NCI-H1694 treated with DMSO at 0.1 percent for 48 hours (cell line): ENCODE data around the gene PROSER2.
"Not testable (repeated sequence)": the region's sequence is repeated elsewhere in the genome, so short reads cannot be mapped to it uniquely, and the experiment has no call there.

Source experiments
- DNase-seq: peaks from one replicate; lab custom pipeline; 2025; lab: John Stamatoyannopoulos, UW

PROSER2 gene

GRCh38 chr10:11886138-11886474 is 63.0 kb downstream of the PROSER2 start:
- DNase-seq = no peak

GRCh38 chr10:11886851-11887250 is 63.7 kb downstream of the PROSER2 start:
- DNase-seq = no peak

DNA sequence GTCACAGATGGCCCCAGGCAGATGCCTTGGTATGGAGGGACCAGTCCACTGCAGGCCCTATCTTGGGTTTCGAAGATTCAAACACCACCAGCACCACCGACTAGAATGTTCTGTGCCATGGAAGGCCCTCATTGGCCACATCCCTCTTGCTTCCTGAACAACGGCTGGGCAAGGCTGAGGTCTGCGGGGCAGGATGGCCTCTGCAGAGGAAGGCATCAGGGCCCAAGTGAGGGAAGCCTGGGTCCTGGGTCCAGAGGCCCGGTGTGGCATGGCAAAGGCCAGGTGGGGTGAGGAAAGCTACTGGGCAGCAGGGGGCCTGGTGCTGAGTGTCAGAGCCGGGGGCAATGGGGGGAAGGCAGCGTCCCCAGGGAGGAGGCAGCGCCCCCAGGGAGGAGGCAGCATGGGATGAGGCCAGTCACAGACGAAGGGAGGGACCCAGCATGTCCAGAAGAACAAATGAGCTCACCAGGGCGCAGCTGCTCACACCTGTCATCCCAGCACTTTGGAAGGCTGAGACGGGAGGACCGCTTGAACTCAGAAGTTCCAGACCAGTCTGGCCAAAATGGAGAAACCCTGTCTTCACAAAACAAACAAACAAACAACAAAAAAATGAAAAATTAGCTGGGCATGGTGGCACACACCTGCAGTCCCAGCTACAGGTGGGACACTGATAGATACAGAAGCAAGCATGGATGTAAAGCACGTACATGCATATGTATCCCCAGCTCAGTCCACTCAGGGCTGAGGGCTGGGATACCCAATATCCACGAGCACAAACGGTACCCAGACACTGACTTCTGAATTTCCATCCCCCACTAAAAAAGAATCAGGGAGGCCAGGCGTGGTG is 64.4 kb downstream of the PROSER2 start:
- no peak for DNase-seq

GRCh38 chr10:11889263-11889662 is 66.1 kb downstream of the PROSER2 start:
- DNase-seq = not testable (repeated sequence)

GRCh38 chr10:11891776-11892486 is 68.8 kb downstream of the PROSER2 start:
- DNase-seq = no peak

DNA sequence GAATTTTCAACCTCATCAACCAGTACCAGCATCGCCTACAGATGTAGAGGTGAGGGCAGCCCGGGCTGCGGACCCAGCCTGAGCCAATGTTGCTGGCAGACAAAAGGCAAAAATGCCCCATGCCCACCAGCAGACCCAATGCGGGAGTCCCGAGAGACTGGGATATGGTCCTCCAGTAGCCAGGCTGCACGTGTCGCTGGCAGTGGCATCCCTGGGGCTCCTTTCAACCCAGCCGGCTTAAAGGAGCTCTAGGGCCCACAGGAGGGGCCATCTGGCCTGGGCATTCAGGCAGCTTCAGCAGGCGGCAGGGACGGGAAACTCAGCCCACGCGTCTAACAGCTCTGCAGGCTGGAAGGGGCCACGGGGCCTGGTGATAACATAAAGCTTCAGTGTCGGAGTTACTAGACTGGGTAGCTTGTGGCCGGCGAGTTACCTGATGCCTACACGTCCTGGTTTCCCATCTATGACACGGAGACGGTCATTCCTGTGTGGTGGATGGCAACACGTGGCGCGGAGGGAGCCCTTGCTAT is 70.7 kb downstream of the PROSER2 start:
- no peak for DNase-seq

DNA sequence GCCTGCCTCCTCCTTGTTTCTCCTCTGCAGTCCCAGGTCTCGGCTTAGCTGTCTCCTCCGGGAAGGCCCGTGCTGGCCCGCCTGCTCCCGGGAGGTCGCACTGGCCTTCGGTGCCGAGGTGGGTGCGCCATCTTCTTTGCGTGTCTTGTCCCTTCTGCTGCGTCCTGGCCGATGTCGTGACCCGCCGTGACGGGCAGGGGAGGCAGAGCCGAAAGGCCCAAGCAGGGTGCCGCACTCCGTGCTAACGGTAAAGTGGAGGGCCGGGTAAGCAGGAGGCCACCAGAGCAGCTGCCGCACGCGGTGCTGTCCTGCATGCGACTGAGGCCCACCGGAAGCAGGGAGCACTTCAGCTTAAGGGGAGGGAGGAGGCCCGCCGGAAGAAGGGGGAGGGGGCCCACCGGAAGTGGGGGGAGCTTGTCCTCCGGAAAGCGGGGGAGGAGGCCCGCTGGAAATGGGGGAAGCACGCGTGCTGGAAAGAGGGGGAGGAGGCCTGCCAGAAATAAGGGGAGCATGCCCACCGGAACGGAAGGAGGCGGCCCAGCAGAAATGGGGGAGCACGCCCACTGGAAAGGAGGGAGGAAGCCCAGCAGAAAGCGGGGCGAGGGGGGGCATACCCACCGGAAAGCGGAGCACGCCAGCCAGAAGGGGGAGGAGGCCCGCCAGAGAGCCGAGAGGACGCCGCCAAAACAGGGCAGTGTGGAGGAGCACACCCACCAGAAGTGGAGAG is 71.4 kb downstream of the PROSER2 start:
- DNase-seq = no peak

- no peak for DNase-seq
Measured at GRCh38 chr10:11895108-11895466, 71.9 kb downstream of the PROSER2 start.

DNA sequence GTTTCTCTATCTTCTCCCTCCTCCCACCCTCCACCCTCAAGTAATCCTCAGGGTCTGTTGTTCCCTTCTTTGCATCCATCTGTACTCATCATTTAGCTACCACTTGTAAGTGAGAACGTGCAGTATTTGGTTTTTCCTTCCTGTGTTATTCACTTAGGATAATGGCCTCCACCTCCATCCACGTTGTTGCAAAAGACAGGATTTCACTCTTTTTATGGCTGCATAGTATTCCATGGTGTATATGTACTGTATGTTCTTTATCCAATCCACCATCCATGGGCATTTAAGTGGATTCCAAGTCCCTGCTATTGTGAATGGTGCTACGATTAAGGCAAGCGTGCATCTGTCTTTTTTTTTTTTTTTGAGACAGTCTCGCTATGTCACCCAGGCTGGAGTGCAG is 72.4 kb downstream of the PROSER2 start:
- no peak for DNase-seq

DNA sequence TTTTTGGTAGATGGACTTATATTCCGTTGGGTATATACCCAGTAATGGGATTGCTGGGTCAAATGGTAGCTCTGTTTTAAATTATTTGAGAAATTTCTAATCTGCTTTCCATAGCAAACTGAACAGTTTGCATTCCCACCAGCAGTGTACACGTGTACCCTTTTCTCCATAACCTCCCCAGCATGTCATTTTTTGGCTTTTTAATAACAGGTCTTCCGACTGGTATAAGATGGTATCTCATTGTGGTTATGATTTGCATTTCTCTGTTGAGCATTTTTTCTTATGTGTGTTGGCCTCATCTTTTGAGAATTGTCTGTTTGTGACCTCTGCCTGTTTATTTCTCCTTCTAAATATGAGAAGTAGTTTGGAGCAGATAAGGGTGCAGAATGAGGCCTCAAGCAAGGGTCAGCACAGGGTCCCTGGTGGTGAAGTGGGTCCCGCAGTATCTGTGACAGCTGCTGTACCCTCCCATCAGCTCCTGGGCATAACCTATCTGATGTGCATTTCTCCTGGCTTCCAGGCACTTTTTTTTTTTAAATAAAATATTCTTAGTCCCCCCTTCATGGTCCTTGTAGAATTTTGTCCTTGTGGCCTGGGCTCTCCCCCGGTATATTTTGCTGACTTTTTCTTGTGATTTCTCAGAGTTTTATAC is 73.5 kb downstream of the PROSER2 start:
- DNase-seq = no peak

GRCh38 chr10:11898033-11898371 is 74.8 kb downstream of the PROSER2 start:
- no peak for DNase-seq

- no peak for DNase-seq
Measured at GRCh38 chr10:11898372-11899066, 75.4 kb downstream of the PROSER2 start.

GRCh38 chr10:11899067-11899876 is 76.1 kb downstream of the PROSER2 start:
- DNase-seq = no peak

DNA sequence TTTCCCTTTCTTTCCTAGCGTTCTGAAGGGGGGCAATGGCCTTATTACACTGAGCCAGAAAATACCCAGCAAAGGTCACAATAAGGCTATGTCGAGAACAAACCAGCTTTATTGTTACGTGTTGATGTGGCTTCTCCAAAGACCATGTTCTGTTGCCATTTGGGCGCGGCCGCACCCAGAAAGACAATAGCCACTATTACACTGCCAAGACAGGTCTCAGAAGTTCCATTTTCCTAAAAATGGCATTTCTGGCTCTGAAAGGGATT is 77.8 kb downstream of the PROSER2 start:
- no peak for DNase-seq

- no peak for DNase-seq
Measured at GRCh38 chr10:11901454-11901832, 78.3 kb downstream of the PROSER2 start.

GRCh38 chr10:11901833-11902475 is 78.8 kb downstream of the PROSER2 start:
- DNase-seq = no peak

DNA sequence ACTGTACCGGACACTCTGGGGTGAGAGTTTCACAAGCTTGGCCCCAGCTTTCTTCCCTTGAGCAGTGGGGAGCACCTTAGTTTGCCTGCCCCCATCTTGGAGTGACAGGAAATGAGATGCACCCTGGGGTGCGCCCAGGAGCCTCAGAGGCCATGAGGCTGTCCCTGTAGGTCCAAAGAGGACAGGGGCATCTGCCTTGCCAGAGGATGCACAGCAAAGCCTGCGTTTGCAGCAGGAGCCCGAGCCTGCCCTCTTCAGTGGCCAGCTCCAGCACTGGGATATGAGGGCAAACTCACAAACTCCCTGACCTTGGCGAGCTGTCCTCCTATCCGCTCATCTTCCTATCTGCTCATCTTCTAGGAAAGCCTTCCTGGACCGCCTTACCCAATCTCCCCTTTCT is 79.5 kb downstream of the PROSER2 start:
- no peak for DNase-seq

- DNase-seq = no peak
Measured at GRCh38 chr10:11906714-11907113, 83.6 kb downstream of the PROSER2 start.

DNA sequence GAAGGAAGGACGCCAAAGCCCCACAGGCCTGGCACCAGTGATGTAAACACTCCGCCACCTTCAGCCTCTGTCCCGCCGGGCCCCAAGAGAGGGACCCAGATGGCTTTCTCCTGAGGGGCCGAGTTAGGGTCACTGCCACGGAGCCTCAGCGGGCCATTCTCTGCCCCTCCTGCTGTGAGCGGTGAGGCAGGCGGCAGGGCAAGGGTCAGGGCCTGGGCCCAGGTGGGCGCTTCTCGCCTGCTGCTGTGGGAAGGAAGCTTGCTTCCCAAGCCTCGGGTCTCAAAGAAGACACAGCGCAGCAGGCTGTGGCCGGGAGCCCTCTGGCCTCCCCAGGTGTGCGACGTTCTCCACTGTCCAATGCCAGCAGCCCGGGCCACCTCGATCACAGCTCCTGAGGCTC is 84.8 kb downstream of the PROSER2 start:
- no peak for DNase-seq

DNA sequence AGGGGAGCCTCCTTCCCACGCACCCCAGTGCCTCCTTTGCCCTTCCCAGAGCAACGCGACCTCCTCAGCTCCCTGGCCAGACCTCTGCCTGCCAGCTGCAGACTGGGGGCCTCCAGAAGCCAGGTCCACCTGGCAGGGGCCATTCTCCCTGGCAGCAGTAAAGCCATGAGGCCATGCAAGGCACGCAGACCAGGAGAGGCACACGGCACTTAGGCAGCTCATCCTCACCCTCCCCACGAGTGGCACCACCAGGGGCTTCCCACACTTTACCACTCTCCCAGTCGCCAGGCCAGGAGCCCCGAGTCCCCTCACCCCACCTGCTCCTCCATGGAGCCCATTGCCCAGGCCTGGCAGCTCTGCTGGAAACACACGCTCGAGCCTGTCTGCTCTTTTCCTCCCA is 85.4 kb downstream of the PROSER2 start:
- no peak for DNase-seq

GRCh38 chr10:11908991-11909390 is 85.8 kb downstream of the PROSER2 start:
- DNase-seq = no peak
